Effector memory CD8-positive, alpha-beta T cell (primary cell): ENCODE results near the gene NFIB.
A peak's percentile ranks its signal among the peaks of the same experiment; 100 is the strongest.

ENCODE experiments used
- ATAC-seq: fragments of 150-1000 bp; cut with Tn5 transposase; replicated peaks from 2 replicates; pipeline ENCODE4 v1.10.0; 2021; ENCODE audit warnings: mild to moderate bottlenecking, moderate library complexity
- DNase-seq, 3 experiments: peaks; one replicate each; pipeline ENCODE4 v3.0.0; 2021
- H3K27ac Mint-ChIP-seq, 2 donors: one replicate each; pipeline ENCODE4 v1.8.0; 2022; ENCODE audit warnings: mild to moderate bottlenecking in 2 of 2, mixed read lengths in 2 of 2, moderate library complexity in 2 of 2
- H3K27me3 Mint-ChIP-seq, 2 donors: one replicate each; pipeline ENCODE4 v1.8.0; 2022; ENCODE audit warnings: mixed read lengths in 2 of 2
- H3K36me3 Mint-ChIP-seq: one replicate; pipeline ENCODE4 v1.8.0; 2022; ENCODE audit warnings: mild to moderate bottlenecking, moderate library complexity, mixed read lengths; ENCODE audit not compliant: insufficient read depth
- H3K4me1 Mint-ChIP-seq, 2 donors: one replicate each; pipeline ENCODE4 v1.8.0; 2022; ENCODE audit warnings: low read depth in 2 of 2, mixed read lengths in 2 of 2
- H3K4me3 Mint-ChIP-seq, 2 donors: one replicate each; pipeline ENCODE4 v1.8.0; 2022; ENCODE audit warnings: mild to moderate bottlenecking in 2 of 2, mixed read lengths in 2 of 2, moderate library complexity in 2 of 2
- H3K9me3 Mint-ChIP-seq, 2 donors: one replicate each; pipeline ENCODE4 v1.8.0; 2022; ENCODE audit warnings: mixed read lengths in 2 of 2

Gene NFIB

GRCh38 chr9:14321517-14322130 lies 7.7 kb upstream of the NFIB start:
- Mint-ChIP-seq H3K4me1 (peaks cover 13 to 14% of the 10 kb centered on the region in 2 donors), H3K9me3 (no peaks in the 10 kb centered on the region), H3K27me3 (peaks cover 7 to 10% of the 10 kb centered on the region in 2 donors), H3K4me3 (peak overlapping the region; percentile 86 to 87), H3K27ac (peak overlapping the region; percentile 38 to 87), H3K36me3 (peaks cover 6% of the 10 kb centered on the region)
- no peak for ATAC-seq
- no peak for DNase-seq

GRCh38 chr9:14320271-14321181 lies 6.6 kb upstream of the NFIB start:
- peak overlapping the region; percentile 86 to 87 for H3K4me3 Mint-ChIP-seq
- H3K9me3 Mint-ChIP-seq, result no peaks in the 10 kb centered on the region
- H3K27ac Mint-ChIP-seq, result no peak overlapping the region
- peaks cover 2% of the 10 kb centered on the region for H3K36me3 Mint-ChIP-seq
- no peak for DNase-seq
- no peak for ATAC-seq
- peaks cover 14 to 21% of the 10 kb centered on the region in 2 donors for H3K27me3 Mint-ChIP-seq
- H3K4me1 Mint-ChIP-seq, result peaks cover 17 to 19% of the 10 kb centered on the region in 2 donors

GRCh38 chr9:14318934-14319580 lies 5.1 kb upstream of the NFIB start:
- H3K27ac Mint-ChIP-seq, result no peak overlapping the region

GRCh38 chr9:14318361-14318760 lies 4.4 kb upstream of the NFIB start:
- Mint-ChIP-seq H3K36me3 (peaks cover 2% of the 10 kb centered on the region), H3K9me3 (no peaks in the 10 kb centered on the region), H3K4me3 (no peak overlapping the region), H3K27ac (no peak overlapping the region), H3K27me3 (peaks cover 27 to 36% of the 10 kb centered on the region in 2 donors), H3K4me1 (peaks cover 21 to 26% of the 10 kb centered on the region in 2 donors)
- ATAC-seq (no peak), DNase-seq (no peak)

More at GRCh38 chr9:14318934-14319580, 5.1 kb upstream of the NFIB start:
- H3K4me1 Mint-ChIP-seq, result peaks cover 17 to 22% of the 10 kb centered on the region in 2 donors
- H3K36me3 Mint-ChIP-seq, result peaks cover 2% of the 10 kb centered on the region
- no peak overlapping the region for H3K4me3 Mint-ChIP-seq
- DNase-seq, result no peak
- no peak for ATAC-seq
- H3K9me3 Mint-ChIP-seq, result no peaks in the 10 kb centered on the region
- H3K27me3 Mint-ChIP-seq, result peaks cover 22 to 29% of the 10 kb centered on the region in 2 donors

- ATAC-seq, result no peak
These were observed 3.9 kb upstream of the NFIB start for GRCh38 chr9:14317667-14318320.

GRCh38 chr9:14316602-14317300 lies 2.8 kb upstream of the NFIB start:
- Mint-ChIP-seq H3K27me3 (peaks cover 37 to 49% of the 10 kb centered on the region in 2 donors), H3K9me3 (no peaks in the 10 kb centered on the region), H3K4me3 (peak overlapping the region; percentile 47 to 82), H3K4me1 (peaks cover 16 to 21% of the 10 kb centered on the region in 2 donors), H3K27ac (peak overlapping the region in 1 of 2 donors; percentile 62), H3K36me3 (peaks cover 2% of the 10 kb centered on the region)
- DNase-seq (no peak), ATAC-seq (no peak)

More at GRCh38 chr9:14317667-14318320, 3.9 kb upstream of the NFIB start:
- peaks cover 3% of the 10 kb centered on the region for H3K36me3 Mint-ChIP-seq
- H3K4me3 Mint-ChIP-seq, result peak overlapping the region in 1 of 2 donors; percentile 13
- no peak for DNase-seq
- H3K9me3 Mint-ChIP-seq, result no peaks in the 10 kb centered on the region
- peaks cover 18 to 23% of the 10 kb centered on the region in 2 donors for H3K4me1 Mint-ChIP-seq
- peaks cover 31 to 42% of the 10 kb centered on the region in 2 donors for H3K27me3 Mint-ChIP-seq
- H3K27ac Mint-ChIP-seq, result no peak overlapping the region

- no peak for ATAC-seq
- peak overlapping the region; percentile 81 to 82 for H3K4me3 Mint-ChIP-seq
- no peaks in the 10 kb centered on the region for H3K9me3 Mint-ChIP-seq
- H3K27me3 Mint-ChIP-seq, result peaks cover 37 to 49% of the 10 kb centered on the region in 2 donors
- no peak overlapping the region for H3K27ac Mint-ChIP-seq
- DNase-seq, result no peak
- H3K36me3 Mint-ChIP-seq, result peaks cover 2% of the 10 kb centered on the region
- peaks cover 13 to 18% of the 10 kb centered on the region in 2 donors for H3K4me1 Mint-ChIP-seq
These were observed 2.1 kb upstream of the NFIB start for GRCh38 chr9:14315875-14316601.

- DNase-seq (no peak), ATAC-seq (peak; percentile 69)
- Mint-ChIP-seq H3K36me3 (peaks cover 2% of the 10 kb centered on the region), H3K9me3 (no peaks in the 10 kb centered on the region), H3K27ac (no peak overlapping the region), H3K27me3 (peaks cover 37 to 49% of the 10 kb centered on the region in 2 donors), H3K4me1 (peaks cover 13 to 18% of the 10 kb centered on the region in 2 donors), H3K4me3 (peak overlapping the region; percentile 87 to 88)
These were observed 1.3 kb upstream of the NFIB start for GRCh38 chr9:14314929-14315874.

GRCh38 chr9:14314424-14314928 lies 535 bp upstream of the NFIB start:
- Mint-ChIP-seq H3K27me3 (peaks cover 38 to 49% of the 10 kb centered on the region in 2 donors), H3K9me3 (no peaks in the 10 kb centered on the region), H3K36me3 (peaks cover 2% of the 10 kb centered on the region), H3K4me1 (peaks cover 13 to 18% of the 10 kb centered on the region in 2 donors), H3K27ac (no peak overlapping the region), H3K4me3 (peak overlapping the region; percentile 87 to 88)
- DNase-seq, result no peak
- peak; percentile 12 for ATAC-seq

- Mint-ChIP-seq H3K36me3 (peaks cover 2% of the 10 kb centered on the region), H3K27ac (no peak overlapping the region), H3K4me3 (peak overlapping the region; percentile 87 to 88), H3K9me3 (no peaks in the 10 kb centered on the region), H3K27me3 (peaks cover 48 to 59% of the 10 kb centered on the region in 2 donors), H3K4me1 (peaks cover 13 to 18% of the 10 kb centered on the region in 2 donors)
- DNase-seq (no peak), ATAC-seq (peak; percentile 11)
These were observed 482 bp downstream of the NFIB start for GRCh38 chr9:14313378-14313940.
